ENCODE data around the gene GALK1.

The GALK1 gene

GRCh38 chr17:75753514-75754377 is 11.2 kb downstream of the GALK1 start:
- Histone ChIP-seq H3F3A (ENCODE audit: control insufficient read depth, insufficient read depth) (peaks cover 4% of the 10 kb centered on the region), H3K4me3 (ENCODE audit: low read length) (peak overlapping the region; percentile 81), H3K9me2 (replicated peaks; ENCODE audit: control insufficient read depth, low read length) (no peaks in the 10 kb centered on the region), H3K4me1 (ENCODE audit: control insufficient read depth, low read length) (peaks cover 34% of the 10 kb centered on the region), H3K79me2 (ENCODE audit: control insufficient read depth, low read length) (no peaks in the 10 kb centered on the region), H3K27me3 (ENCODE audit: control insufficient read depth, low read length) (no peaks in the 10 kb centered on the region), H3K9me3 (ENCODE audit: control insufficient read depth, insufficient read depth, low read length) (no peaks in the 10 kb centered on the region), H3K36me3 (ENCODE audit: control insufficient read depth, low read length) (no peaks in the 10 kb centered on the region), H3K27ac (ENCODE audit: low read depth, low read length) (no peak overlapping the region), H4K20me1 (ENCODE audit: control insufficient read depth, insufficient read depth, low read depth, low read length) (no peaks in the 10 kb centered on the region), H3K4me2 (ENCODE audit: low read length) (peak overlapping the region; percentile 78)
- TF ChIP-seq CTCF (IDR thresholded peaks at IDR 0.05; ENCODE audit: low read depth, low read length, poor library complexity, severe bottlenecking) (peak; percentile 72), EZH2phosphoT487 (IDR thresholded peaks at IDR 0.05; ENCODE audit: borderline replicate concordance, low read length) (no peak)

- Histone ChIP-seq H3K79me2 (ENCODE audit: control insufficient read depth, low read length) (no peaks in the 10 kb centered on the region), H3K27ac (ENCODE audit: low read depth, low read length) (no peak overlapping the region), H3F3A (ENCODE audit: control insufficient read depth, insufficient read depth) (peaks cover 4% of the 10 kb centered on the region), H3K4me2 (ENCODE audit: low read length) (peak overlapping the region; percentile 78), H4K20me1 (ENCODE audit: control insufficient read depth, insufficient read depth, low read depth, low read length) (no peaks in the 10 kb centered on the region), H3K27me3 (ENCODE audit: control insufficient read depth, low read length) (no peaks in the 10 kb centered on the region), H3K9me3 (ENCODE audit: control insufficient read depth, insufficient read depth, low read length) (no peaks in the 10 kb centered on the region), H3K4me1 (ENCODE audit: control insufficient read depth, low read length) (peaks cover 36% of the 10 kb centered on the region), H3K4me3 (ENCODE audit: low read length) (peak overlapping the region; percentile 81), H3K9me2 (replicated peaks; ENCODE audit: control insufficient read depth, low read length) (no peaks in the 10 kb centered on the region), H3K36me3 (ENCODE audit: control insufficient read depth, low read length) (no peaks in the 10 kb centered on the region)
- TF ChIP-seq EZH2phosphoT487 (IDR thresholded peaks at IDR 0.05; ENCODE audit: borderline replicate concordance, low read length) (no peak), CTCF (IDR thresholded peaks at IDR 0.05; ENCODE audit: low read depth, low read length, poor library complexity, severe bottlenecking) (no peak)
Observed at GRCh38 chr17:75752802-75753513, 12.0 kb downstream of the GALK1 start.

- Histone ChIP-seq H3K4me3 (ENCODE audit: low read length) (no peak overlapping the region), H4K20me1 (ENCODE audit: control insufficient read depth, insufficient read depth, low read depth, low read length) (no peaks in the 10 kb centered on the region), H3K9me3 (ENCODE audit: control insufficient read depth, insufficient read depth, low read length) (no peaks in the 10 kb centered on the region), H3K27ac (ENCODE audit: low read depth, low read length) (no peak overlapping the region), H3F3A (ENCODE audit: control insufficient read depth, insufficient read depth) (peaks cover 4% of the 10 kb centered on the region), H3K4me1 (ENCODE audit: control insufficient read depth, low read length) (peaks cover 39% of the 10 kb centered on the region), H3K79me2 (ENCODE audit: control insufficient read depth, low read length) (no peaks in the 10 kb centered on the region), H3K4me2 (ENCODE audit: low read length) (no peak overlapping the region), H3K9me2 (replicated peaks; ENCODE audit: control insufficient read depth, low read length) (no peaks in the 10 kb centered on the region), H3K27me3 (ENCODE audit: control insufficient read depth, low read length) (no peaks in the 10 kb centered on the region), H3K36me3 (ENCODE audit: control insufficient read depth, low read length) (no peaks in the 10 kb centered on the region)
- TF ChIP-seq CTCF (IDR thresholded peaks at IDR 0.05; ENCODE audit: low read depth, low read length, poor library complexity, severe bottlenecking) (no peak), EZH2phosphoT487 (IDR thresholded peaks at IDR 0.05; ENCODE audit: borderline replicate concordance, low read length) (no peak)
Observed at GRCh38 chr17:75752405-75752709, 12.6 kb downstream of the GALK1 start.

Data from DOHH2 (cell line).